Measurements from ENCODE around the gene SFRP4.
"Not testable (repeated sequence)": the region's sequence is repeated elsewhere in the genome, so short reads cannot be mapped to it uniquely, and the experiment has no call there.

The SFRP4 gene

DNA sequence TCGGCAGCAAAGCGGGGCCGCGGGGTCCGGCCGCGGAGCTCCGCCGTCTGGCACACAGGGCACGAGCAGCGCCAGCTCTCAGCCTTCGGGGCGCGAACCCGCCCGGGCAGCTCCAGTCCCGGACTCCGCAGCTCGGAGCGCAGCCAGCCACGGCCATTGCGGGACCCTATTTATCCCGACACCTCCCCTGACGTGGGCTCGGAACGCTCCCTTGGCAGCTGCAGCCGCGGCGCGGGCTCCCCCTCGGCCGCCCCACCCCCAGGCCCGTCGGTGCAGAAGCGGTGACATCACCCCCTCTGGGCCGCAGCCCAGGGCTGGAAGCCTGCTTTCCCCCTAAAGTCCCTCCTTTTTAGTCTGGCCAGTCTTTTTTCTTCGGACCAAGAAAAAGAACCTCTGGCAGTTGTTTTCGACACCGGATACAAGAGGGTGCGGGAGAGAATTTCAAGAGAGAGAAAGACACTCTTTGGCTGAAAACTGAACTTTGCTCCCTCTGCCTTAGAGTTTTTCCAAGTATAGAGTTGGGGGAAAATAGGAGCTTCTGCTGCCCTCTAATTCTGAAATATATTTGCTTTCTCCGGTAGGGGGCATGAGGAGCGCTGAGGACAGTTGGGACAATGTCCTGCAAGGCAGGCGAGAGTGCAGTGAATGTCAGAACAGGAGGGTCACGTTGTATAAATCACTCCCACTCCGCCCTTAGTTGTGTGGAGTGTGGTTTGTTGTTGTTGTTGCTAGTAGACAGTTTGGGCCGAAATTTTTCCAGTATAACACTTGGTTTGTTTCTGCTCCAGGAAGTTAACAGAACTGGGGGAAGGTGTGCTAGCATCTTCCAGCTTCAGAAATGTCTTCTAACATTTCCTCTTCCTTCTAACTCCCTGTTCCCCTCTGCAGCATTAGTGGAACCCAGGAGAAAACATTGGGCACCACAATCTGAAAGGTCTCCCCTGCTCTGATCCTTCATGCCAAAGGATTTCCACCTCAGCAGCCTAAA, at the start of gene SFRP4:
Gene SFRP4, minus strand, starts transcription at position 145 of the 988 bp plus-strand sequence. CDS start 280 bp downstream, outside the sequence.
- DNase-seq: no peak

DNA sequence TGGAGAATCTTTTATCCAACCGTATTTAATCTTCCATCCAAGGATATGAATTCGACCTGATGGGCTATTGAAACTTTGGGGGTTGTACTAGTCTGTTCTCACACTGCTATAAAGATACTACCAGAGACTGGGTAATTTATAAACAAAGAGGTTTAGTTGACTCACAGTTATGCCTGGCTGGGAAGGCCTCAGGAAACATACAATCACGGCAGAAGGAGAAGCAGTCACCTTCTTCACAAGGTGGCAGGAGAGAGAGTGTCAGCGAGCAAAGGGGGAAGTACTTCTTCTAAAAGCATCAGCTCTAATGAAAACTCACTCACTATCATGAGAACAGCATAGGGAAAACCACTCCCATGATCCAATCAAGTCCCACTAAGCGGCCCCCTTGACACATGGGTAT, 47.6 kb upstream of the SFRP4 start:
- DNase-seq: no peak

DNA sequence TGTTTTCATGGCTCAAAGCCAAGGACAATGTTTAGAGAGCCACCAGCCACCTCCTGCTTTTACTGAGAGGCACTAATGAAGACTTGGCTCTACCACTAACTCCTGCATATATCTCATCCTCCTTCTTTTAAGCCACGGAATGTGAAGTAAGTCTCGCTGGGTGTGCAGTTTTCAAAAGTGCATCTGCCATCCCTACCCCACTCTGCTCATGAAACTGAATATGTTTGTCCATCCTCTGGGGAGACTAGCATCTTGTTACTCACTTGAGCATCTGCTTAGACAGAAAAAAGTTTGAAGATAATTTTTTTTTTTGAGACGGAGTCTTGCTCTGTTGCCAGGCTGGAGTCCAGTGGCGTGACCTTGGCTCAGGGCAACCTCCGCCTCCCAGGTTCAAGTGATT, 44.6 kb upstream of the SFRP4 start:
- DNase-seq: no peak

DNA sequence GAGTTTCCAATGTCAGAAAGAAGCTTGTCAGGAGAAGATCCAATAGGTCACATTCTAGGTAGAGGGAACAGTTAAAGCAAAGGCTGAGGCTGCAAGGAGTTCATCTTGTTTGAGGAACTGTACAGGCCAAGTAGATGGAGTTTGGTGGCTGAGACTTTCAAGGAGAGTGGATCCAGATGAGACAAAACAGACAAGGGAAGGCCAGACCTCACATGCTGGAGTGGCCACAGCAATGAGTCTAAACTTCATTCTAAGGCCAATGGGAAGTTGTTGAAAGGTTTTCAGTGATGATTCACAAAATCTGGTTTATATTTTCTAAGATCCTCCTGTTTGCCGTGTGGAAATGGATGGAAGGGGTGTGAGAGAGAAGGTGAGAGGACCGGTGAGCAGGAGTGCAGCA, 43.9 kb upstream of the SFRP4 start:
- no peak for DNase-seq

DNA sequence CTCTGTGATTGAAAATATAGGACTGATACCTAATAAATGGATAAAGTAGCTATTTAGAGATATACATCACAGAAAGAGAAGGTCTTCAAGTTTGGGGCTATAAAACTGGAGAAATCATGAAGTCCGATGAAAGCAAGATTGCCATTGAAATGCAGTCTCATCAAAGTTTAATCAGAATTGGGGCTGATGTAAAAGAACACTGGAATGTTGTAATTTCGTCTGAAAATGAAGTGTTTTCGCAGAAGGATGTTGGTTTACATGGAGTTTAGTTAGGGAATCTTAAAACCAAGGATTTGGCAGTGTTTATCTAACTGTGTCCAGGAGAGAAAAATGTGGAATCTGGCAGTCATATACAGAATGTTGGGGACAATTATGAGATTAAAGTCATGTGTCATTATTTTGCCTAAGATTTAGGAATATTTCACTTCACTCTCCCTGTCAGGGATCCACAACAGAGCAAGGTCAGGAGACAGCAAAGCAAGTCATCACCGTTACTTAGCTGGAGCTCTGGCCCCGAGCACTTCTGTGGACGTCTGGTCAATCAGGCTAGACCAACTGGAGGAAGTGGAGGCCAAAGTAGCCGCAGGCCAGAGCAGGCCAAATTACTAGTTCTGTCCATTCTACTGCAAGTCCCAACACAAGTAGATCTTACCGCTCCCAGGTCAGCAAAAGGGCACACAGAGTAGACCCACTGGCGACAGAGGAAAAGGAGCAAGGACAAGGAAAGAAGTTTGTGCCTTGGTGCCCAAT, 40.8 kb upstream of the SFRP4 start:
- no peak for DNase-seq

DNA sequence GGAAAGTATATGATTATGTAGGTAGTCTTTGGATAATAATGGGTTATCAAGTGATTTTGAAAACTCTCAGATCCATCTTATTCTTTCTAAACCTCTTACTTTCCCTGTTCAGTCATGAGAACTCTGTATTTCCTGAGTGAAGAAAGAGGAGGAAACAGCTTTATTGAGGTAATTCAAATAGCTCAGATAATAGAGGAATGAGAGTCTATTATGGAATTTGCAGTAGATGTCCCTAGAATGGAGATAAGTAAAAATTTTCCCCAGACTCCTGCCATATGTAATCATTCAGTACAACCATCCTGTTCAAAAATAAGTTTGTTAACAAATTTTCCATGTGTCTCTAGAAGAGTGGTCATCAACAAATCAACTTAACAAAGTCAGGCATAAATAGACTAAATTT, 40.2 kb upstream of the SFRP4 start:
- no peak for DNase-seq

DNA sequence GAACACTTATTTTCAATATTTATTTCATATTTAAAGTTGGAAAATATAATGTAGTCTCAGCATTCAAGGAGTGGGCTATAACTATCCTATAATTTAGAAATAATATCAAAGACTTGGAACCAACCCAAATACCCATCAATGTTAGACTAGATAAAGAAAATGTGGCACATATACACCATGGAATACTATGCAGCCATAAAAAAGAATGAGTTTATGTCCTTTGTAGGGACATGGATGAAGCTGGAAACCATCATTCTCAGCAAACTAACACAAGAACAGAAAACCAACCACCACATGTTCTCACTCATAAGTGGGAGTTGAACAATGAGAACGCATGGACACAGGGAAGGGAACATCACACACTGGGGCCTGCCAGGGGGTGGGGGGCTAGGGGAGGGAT, 37.6 kb upstream of the SFRP4 start:
- DNase-seq: not testable (repeated sequence)

DNA sequence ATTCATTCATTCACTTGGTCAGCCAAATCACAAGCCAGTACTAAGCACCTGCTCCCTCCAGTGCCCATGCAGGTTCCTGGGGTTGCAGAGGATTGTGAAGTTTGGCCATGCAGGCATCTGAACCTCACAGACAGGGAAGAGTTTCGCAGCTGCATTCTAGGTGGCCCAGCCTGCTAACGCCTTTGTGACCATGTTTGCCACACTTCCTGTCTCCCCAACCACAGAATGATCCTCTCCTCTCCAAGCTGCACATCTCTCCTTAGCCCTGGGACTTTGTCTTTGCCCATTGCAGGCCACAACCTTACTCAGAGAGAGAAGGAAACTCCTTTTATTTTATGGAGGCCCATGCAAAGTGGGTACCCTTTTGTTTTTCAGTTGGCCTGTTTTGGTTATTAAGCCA, 35.6 kb upstream of the SFRP4 start:
- no peak for DNase-seq

DNA sequence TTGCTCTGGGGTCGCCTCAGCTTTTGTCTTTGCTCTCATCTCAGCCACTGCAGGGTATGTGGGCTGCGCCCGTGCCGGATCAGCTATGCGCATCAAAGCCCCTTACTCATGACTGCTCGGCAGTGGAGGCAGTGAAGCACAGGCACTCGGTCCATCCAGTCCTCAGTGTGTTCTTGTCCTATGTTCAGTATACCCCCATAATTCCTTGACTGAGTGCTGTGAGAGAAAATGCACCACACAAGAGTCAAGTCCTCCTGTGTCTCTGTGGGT, 31.3 kb upstream of the SFRP4 start:
- no peak for DNase-seq

DNA sequence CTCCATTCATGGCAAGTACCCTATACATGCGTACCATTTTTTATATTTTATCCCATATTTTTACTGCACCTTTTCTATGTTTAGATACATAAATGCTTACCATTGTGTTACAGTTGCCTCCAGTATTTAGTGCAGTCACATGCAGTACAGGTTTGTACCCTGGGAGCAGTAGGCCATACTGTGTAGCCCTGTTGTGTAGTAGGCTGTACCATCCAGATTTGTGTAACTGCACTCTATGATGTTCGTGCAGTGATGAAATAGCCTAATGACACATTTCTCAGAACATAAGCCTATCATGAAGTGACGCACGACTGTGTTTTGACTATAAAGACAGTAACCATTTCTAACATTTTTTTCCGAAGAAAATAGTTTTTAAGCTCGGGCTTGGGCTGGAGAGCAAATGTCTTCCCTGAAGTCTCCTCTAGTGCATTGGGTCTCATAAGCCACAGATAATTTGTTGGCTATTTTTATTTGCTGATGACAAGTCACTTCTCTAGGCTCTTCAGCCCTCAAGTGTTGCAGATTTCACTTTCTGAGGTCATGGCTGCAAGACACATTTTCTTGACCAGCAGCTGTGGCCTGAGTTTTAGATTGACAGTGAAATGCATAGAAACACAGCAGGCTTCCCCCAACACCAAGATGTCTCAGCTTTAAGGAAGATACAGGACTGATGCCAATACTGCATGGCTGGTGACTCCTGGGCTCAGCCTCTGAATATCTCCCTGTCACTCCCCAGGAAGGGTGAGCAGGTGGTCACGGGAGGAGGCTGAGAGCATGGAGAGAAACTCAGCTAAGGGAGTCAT, 30.7 kb upstream of the SFRP4 start:
- DNase-seq: no peak

DNA sequence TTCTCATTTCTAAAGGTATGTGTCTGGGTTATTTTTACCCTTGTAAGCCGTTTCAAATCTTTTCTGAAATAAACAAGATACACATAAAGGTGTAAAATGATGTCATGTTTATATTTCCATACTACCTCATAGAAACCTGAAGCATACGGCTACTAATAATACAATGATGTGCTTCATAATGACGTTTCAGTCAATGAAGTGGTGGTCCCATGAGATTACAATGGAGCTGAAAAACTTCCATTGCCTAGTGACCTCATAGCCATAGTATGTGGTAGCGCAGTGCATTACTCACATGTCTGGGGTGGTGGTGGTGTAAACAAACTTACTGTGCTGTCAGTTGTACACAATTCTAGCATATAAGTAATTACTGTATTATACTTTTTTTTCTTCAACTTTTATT, 28.7 kb upstream of the SFRP4 start:
- DNase-seq: no peak

DNA sequence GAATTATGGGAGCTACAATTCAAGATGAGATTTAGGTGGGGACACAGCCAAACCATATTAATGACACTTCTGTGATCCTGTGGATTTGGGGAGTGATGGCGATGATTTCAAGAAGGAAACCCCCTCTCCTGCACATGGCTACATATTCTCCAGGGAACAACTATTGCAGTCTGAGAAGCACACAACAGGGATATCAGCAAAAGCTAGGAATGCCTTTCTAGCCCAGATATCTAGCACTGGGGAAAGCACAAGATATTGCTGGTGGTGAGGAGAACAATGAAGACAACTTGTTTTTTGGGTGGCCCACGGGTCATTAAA, 28.1 kb upstream of the SFRP4 start:
- DNase-seq: no peak

DNA sequence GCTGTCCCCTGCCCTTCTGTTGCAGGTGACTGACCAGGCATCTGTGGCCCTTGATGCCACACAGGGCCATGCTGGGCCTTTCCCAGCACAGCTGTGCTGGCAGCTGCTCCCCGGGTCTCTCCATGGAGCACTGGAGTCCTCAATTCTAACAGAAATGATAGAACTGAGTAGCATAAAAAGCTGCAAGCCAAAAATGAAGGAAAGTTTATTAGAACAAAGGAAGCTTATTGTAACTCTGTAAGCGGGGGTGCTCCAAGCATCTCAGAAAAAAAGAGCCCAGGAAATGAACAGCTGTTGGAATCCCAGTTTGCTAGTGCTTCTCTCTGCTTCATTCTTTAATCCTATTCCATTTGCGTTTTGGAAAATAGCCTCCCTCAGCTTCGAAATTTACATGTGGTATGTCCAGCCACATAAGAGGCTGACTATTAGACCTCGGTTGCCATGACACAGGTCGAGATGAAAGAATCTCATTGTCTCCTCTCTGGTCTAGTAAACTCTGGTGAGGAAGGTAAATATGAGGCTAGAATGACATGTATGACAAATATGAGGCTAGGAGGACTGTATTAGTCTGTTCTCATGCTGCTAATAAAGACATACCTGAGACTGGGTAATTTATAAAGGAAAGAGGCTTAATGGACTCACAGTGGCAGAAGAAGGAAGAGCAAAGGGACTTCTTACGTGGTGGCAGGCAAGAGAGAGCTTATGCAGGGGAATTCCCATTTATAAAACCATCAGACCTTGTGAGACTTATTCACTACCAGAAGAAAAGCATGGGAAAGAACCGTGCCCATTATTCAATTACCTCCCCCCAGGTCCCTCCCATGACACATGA, 27.5 kb upstream of the SFRP4 start:
- DNase-seq: no peak

DNA sequence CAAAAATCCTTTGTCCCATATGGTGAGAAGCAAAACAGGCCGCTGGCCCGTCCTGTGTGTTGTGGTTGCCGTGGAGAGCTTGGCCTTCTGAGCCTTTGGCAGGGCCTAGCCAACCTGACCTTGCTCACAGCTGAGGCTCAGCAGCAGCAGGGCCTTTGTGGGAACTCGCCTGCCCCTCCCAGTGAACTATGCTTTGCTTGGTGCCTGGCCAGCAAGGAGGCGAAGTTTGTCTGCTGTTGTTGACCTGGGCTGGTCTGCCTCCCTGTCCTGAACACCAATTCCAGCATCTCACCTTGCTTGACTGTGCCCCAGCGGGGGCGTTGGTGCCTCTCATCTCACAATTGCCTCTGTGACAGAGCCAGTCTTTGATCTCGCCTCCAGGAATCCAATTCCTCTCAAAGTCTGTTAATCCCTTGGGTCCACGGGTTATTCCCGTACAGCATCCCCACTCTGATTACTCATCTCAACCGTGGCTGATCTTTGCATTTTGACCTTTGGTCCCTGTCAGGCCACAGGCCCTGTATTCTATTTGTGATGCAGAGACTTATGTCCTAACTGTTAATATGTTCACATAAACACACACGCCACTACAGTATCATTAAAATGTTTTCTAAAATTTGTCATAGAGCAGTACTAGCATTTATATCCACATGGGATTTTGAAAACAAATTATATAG, 26.5 kb upstream of the SFRP4 start:
- no peak for DNase-seq

DNA sequence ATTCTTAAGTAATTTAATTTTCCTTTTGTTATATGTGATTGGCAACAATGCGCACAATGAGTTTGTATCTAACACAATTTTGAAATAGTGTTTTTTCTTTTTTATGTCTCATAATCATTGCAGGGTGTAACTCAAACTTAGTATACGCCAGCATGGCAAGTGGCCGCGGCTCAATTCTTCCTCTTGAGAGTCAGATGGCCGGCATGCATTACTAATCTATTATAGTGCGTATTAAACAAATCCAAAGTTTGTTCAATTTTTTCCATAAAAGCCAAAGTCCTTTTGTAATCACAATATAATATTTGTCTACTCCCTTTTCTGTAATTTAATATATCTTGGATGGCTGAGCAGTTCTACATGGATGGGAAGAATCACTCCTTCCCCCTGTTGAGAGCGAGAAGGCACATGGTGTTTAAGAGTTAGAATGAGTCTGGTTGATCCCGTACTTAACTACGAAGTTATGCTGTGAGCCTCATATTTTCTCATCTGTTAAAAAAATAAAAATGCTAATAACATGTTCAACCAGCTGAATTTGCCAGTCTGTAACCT, 16.5 kb upstream of the SFRP4 start:
- no peak for DNase-seq

DNA sequence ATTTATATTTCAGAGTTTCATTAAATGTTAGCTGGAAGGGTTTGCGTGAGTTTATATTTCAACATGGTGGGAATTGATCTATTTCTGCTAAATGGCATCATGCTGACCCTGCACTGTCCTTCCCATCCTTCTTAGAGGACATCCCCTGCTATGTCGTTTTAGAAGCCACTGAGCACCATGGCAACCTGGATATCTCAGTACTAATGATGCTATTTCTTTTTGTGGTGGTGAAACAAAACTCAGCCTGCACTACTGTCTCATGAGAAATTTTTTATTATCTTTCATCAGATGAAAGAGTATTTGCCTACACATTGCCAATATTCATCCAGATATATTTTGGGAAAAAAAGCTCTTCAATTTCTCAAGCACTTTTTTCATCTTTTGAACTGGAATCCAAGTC, 15.9 kb upstream of the SFRP4 start:
- DNase-seq: no peak

DNA sequence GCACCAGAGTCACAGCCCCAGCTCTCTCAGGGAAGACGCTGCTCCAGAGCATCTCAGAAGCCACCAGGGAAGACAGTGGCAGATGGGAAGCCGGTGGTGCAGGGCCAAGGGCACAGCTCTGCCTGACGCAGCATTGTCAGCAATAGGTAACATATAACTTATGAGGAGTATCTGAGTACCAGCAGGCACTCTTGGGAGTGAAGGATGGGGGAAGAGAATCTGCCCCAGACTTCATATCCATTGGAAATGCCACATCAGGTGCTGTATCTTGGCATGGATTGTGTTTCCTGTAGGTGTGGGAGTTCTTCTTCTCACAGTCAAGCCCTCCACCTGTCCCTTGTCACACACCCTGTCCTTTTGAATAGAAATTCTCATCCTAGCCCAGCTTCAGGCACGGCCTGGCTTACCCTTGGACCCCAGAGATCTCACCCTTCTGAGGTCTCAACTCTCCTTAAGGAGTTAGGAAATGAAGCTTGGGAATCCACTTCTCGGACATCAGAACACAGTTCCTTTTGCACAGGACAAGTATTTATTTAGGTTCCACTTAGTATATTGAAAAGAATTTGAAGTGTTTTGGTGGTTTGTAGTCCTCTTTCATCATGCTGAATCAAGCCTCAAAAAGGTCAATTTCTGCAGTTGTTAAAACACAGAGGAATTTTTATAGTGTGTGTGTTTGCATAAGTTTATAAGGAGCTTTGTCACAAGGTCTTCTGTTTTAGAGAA, 13.8 kb upstream of the SFRP4 start:
- no peak for DNase-seq

DNA sequence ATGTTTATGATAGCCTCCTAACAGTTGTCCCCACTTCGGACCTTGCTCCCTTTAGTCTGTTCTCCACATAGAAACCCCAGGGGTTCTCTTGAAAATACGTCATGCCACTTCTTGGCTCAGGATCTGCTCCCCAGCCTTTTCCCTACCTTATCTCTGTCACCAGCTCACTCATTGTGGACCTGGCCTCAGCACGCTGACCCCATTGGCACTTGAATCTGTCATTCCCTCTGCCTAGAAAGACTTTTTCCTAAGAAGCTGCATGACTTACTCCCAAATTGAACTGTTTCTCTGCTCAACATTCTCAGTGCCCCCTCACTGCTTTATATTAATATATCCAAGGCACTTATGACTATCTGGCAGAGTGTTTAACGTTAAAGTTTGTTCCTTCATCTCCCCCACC, 12.3 kb upstream of the SFRP4 start:
- DNase-seq: no peak

DNA sequence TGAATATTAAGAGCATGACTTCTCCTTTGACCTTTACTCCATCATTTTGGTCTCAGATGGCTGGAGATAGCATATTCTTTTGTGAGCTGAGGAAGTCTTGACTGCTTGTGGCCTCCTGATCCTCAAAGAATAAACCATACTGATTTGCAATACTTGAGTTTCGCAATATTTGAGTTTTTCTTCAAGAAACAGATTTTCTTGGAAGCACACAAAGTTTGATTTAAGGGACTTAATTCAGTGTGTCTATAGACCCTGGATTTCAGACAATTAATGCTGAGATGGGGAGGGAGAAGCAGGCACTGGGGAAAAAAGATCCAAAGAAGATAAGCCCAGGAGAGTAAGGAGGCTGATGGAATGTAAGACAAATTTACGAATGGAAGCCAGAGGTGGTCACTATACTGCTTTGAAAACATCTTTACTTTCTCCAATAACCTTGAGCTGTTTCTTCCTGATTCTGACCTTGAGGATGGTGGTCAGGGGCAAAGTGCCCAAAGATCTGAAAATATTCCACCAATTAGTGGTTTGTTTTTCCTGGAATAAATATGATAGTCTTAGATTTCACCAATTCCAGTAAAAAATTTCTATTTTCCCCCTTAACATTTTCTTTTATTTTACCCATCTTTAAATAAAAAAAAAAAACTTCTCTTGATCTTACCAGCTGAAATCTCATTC, 11.3 kb upstream of the SFRP4 start:
- no peak for DNase-seq

DNA sequence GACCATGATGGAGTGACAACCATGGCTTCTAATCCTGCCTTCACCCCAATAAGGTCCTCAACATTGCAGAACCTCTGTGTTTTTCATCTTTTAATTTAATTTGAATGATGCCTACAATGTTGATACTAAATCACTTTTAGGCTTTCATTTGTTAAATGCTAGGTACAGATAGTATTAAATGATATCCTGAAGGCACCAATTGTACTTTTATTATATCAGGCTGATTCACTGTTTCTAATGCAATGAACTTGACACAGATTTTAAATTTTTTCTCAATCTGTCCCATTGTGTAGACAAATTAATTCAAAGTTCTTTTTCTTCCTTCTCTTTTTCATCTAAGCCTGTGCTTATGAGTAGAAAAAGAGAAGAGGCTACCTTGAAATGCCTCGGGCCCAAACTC, 9.0 kb upstream of the SFRP4 start:
- no peak for DNase-seq
